HG03575 (cell line): ENCODE measurements around the gene PRR20G.
"Not testable (repeated sequence)": the region's sequence is repeated elsewhere in the genome, so short reads cannot be mapped to it uniquely, and the experiment has no call there.

Experiments used
- ATAC-seq: cut with Tn5 transposase; IDR thresholded peaks from one replicate; pipeline ENCODE4 v1.9.1; 2021; ENCODE audit not compliant: unreplicated experiment, insufficient number of reproducible peaks, low FRiP score; ENCODE audit errors: extremely low read depth

PRR20G gene

DNA sequence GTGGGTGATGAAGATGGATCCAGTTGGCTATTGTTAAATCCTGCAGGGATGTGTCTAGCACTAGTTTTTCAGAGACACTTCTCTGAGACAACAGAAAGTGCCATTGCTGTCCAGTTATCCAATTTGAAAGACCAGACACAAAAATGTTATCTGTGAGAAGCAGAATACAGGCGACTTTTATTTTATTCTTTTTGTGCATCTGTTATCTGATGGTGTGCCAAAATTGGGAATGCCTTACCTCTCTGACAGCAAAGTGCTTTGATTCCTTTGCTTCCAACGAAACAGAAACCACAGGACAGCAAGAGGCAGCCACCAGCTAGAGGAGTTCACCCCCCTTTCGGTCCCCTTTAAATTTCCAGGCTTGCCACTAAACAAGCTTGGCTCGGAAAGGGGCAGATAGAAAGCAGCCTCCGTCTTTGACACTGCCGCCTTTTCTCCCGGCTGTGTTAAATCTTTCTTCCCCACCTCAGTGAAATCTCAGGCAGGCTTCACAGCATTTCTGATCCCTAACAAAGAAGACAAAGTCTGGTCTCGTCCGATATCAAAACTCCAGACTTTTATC lies 17.7 kb upstream of the PRR20G start:
- no peak for ATAC-seq

DNA sequence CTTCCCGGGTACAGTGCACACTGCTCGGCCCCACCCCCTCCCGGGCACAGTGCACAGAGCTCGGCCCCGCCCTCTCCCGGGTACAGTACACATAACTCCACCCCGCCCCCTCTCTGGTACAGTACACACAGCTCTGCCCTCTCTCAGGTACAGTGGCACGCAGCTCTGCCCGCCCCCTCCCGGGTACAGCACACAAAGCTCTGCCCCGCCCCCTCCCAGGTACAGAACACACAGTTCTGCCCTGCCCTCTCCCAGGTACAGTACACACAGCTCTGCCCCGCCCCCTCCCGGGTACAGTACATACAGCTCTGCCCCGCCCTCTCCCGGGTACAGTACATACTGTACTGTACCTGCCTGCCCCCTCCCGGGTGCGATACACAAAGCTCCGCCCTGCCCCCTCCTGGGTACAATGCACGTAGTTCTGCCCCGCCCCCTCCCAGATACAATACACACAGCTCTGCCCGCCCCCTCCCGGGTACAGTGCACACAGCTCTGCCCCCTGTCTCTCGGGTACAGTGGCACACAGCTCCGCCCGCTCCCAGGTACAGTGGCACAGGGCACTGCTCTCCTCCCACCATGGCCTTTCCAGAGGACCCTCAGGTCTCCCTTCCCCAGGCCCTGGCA lies 16.4 kb upstream of the PRR20G start:
- no peak for ATAC-seq

DNA sequence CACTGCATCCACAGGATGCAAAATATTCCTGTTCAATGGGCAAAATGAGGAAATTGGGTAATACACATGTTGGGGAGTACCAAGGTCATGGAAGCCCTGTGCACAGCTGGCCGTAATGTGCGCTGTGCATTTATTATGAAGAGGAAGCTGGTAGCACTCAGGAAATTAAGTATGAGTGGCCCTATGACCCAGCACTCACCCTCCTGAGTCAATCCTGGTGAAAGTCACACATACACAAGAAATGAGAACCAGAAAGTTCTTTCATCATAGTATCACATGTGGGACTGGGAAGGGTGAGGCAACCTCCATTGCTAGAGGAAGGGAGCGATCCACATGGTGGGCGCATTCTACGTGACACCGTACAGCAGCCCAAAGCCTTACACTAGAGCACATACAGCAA lies 11.4 kb upstream of the PRR20G start:
- no peak for ATAC-seq

DNA sequence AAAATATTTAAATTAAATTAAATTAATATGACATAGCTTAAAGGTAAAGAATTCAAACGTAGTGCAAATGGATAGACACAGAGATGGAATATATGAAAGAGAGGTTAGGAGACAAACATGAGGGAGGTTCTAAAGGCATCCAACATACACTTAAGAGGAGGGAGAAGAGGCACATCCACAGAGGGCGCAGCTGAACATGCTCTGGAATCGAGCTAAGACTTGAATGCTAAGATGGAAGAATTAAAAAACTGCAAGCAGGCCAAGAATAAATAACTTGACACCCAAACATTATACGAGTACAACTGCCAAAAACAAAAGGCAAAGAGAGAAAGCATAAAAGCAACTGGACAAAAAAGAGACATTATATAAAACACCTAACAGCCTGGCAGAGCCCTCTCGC lies 9.1 kb upstream of the PRR20G start:
- no peak for ATAC-seq

DNA sequence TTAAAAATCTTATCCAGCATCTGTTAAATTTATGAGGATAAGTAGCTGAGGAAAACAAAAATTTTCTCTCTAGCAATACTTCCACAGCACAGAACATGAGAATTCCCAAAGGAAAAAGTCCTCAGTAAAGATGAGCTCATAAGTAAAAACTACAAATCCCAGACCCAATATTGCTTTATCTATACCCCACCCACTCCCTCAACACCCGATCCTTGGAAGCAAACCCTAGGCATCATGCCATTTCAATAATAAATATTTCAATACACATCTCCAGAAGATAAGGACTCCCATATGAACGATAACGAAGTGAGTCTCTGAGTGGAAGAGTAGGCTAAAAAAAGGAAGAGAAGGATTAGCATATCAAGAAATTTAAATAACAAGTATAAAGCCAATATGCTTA lies 8.3 kb upstream of the PRR20G start:
- no peak for ATAC-seq

DNA sequence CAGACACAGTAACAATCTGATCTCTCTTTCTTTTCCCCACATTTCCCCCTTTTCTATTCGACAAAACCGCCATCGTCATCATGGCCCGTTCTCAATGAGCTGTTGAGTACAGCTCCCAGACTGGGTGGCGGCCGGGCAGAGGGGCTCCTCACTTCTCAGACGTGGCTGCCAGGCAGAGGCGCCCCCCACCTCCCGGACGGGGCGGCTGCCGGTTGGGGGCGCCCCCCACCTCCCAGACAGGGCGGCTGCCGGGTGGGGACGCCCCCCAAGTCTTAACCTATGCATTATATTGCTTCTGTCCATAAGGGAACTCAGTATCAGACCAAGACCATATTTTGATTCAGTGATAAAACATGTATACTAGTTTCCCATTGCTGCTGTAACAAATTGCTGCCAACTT lies 5.8 kb upstream of the PRR20G start:
- ATAC-seq = not testable (repeated sequence)

DNA sequence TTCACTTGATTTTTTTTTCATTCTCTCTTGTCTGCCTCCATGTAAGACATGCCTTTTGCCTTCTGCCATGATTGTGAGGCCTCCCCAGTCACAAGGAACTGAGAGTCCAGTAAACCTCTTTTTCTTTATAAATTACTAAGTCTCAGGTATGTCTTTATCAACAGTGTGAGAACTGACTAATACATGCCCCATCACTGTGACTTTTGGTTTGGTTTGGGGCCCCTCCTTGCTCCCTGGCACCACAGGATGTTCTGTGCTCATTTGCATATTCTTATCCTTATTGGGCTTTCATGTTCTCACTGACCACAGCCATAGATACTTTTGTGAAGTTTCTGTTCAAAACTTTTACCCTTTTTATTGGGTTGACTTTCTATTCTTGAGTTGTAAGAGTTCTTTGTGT lies 3.8 kb upstream of the PRR20G start:
- ATAC-seq = no peak

DNA sequence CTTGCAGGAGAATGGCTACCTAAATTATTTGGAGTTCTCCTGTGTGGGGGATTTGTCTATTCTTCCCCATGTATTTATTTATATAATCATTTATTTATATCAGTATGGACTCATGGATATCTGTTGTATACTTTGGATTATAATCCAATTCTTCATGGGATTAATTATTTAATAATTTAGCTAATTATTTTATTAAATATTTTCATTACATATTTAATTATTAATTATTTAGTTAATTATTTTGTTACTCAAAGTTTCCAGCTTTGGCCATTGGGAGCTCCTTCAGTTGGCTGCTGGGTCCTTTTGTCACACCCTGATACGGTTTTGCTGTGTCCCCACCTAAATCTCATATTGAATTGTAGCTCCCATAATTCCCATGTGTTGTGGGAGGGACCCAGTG lies 3.3 kb upstream of the PRR20G start:
- ATAC-seq = no peak

DNA sequence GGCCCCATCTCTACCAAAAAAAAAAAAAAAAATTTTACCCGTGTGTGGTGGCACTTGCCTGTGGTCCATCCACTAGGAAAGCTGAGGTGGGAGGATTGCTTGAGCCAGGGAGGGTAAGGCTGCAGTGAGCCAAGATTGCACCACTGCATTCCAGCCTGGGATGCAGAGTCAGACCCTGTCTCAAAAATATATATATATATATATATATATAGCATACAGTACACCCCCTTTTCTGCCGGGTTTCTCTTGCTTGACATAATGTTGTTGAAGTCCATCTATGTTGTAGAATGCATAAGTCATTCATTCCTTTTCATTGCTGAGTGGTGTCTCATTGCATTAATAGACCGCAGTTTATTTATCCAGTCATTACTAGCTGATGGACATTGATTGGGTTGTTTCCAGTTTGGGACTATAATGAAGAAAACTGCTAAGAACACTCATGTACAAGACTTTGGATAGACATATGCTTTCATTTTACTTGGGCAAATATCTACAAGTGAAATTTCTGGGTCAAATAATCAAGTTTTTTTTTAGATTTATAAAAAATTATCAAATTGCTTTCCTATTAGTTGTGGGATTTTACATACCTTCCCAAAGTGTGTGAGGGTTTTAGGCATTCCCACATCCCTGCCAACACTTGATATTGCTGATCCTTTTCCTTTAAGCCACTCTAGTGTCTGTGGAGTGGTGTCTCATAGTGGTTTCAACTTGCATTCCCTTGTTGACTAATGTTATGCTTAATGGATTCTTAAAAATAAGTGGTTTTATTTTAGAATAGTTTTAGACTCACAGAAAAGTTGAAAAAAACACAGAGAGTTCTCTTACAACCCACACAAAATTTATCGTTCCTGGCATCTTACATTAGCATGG lies 2.1 kb upstream of the PRR20G start:
- ATAC-seq = no peak

DNA sequence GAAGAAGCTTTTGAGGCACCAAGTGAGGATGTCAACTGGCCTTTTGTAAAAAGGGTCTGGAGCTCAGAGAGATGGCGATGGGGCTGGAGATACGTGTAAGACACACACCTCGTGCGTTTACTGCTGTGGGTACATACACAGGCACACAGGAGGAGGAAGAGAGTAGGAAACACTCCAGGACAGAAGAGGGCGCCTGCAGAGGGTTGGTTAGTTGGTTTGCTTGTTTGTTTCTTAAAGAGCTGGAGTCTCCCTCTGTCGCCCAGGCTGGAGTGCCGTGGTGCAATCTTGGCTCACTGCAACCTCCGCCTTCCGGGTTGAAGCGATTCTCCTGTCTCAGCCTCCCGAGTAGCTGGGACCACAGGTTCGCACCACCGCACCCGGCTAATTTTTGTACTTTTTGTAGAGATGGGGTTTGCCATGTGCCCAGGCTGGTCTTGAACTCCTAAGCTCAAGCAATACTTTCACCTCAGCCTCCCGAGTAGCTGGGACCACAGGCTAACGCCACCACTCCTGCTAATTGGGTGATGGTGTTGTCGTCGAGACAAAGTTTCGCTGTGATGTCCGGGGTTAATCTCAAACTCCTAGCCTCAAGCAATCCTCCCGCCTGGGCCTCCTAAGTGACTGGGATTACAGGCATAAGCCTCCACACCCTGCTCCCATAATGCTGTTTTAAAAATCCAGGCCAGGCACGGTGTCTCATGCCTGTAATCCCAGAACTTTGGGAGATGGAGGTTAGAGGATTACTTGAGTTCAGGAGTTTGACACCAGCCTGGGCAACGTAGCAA lies 1.3 kb upstream of the PRR20G start:
- ATAC-seq = no peak

DNA sequence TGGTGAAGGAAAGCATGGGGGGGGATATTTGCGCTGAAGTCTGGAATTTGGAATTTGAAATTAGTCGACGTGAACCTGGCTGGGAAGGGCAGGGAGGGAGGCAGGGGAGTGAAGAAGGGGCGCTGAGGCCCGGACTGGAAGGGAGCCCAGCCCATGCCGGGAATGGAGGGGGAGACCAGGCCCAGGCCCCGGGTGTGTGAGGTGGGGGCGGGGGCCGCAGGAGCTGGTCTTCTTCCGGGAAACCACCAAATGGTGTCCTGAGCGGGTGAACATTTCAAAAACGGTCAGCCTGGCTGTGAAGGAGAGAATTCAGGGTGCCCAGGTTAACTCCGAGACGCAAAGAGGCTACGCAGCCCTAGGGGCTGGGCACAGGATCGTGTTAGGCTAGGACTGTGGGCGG lies 497 bp upstream of the PRR20G start:
- ATAC-seq = no peak

DNA sequence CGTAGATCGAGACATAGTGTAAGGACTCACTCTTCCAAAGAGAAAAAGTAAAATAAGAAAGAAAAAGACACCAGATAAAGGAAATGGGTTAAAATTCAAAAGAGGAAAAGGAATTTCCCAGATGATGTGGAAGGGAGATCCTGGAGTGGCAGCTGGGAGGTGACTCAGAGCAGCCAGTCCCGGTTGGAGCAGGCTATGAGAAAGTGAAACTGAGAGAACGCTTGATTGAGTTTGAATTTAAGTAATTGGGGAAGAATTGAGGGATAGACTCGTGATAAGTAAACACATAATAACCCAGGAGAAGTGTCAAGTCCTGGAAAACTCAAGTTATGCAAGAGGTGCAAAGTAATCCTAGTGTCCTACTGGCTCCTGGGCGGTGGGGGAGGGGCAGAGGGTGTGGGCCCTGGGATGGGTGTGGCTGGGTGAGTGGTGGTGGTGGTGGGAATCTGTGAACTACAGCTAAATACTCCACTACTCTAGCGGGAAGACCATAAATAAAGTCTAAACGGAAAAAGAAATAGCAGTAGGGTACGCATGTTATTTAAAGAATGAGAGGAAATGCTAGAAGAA lies 1.2 kb downstream of the PRR20G start:
- ATAC-seq = no peak

DNA sequence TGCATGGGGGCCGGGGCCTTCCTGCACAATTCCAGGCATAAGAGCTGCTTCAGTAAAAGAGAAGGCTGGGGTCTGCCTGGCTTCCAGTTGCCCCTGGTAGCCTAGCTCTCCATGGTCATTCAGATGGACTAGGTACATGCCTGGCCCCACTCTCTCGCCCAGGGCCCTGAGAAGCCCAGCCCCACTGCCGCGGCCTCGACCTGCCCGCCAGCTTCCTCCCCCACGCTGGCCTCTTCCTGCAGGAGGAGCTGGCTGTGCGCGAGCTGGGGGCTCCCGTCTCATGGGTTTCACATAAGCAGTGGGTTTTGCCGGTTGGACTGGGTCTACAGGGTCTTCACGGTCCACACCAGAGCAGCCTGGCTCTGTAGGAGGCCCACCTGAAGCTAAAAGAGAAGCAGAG lies 3.6 kb downstream of the PRR20G start:
- ATAC-seq = no peak

DNA sequence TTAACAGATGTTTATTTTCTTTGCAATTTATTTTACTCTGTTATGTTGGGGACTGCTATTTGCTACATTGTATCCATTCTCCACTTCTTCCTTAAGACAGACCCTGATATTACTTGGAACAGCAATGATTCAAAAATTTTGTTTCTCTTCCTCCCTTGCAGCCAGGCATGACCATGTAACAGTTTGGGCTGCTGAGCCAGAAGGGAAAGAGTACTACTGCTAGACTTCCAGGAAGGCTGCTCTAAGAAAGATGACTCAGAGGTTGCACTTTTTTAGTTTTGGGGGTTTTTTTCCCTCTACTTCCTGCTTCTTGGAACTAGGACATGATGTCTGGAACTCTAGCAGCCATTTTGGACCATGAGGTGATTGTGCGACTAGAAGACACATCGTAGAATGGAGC lies 10.3 kb downstream of the PRR20G start:
- ATAC-seq = no peak

DNA sequence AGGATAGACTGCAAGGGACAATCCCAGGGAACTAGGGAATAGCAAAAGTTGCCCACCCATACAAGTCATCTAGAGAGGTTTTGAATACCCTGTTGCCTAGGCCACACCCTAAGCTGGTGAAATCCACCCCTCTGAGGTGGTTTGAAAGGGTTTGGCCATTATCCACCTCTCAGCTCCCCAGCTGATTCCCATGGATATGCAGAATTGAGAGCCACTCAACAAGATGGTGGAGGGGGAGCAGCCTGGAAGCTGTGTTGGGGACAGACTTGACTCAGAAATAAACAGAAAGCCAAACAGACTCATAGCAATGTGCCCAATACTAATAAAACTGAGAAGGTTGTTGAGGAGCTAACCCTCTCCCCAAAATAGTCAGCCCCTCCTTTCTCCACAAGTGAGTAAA lies 10.9 kb downstream of the PRR20G start:
- no peak for ATAC-seq

DNA sequence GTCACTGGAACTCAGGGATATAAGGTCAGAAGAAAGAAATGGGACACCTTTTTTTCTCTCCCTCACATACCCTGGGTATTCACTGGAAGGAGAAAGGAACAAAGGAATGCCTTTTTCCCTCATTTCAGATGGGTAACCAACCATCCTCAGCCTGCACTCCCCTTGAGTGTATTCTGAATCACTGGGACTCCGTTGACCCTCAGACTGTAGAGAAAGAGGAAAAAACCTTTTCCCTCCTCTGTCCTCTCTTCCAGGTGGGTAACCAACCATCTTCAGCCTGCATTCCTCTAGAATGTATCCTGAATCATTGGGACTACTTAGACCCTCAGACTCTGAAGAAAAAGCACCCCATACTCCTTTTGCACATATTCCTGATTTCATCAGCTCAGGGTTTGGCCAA lies 11.4 kb downstream of the PRR20G start:
- no peak for ATAC-seq

DNA sequence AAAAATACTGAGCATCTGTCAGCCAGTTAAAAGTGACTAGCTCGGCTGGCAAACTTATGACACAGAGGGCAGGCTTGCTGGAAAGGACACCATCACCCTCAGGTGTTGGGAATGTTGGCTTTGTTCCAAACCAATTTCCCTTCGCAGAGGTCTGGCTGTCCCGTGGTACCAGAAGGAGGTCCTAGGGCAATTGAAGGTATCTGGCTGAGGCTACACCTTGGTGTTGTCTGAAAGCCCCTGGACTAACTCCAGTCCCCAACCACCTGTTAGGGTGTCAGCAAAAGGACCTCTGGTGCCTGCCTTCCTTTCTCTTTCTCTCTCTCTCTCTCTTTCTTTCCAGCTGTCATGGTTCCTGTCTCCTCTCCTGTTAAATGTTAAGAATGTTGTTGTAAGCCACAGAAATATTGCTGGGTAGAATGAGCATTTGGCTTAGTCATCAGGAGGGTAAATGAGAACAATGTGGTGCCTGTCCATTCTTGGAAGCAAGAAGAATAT lies 12.5 kb downstream of the PRR20G start:
- no peak for ATAC-seq

DNA sequence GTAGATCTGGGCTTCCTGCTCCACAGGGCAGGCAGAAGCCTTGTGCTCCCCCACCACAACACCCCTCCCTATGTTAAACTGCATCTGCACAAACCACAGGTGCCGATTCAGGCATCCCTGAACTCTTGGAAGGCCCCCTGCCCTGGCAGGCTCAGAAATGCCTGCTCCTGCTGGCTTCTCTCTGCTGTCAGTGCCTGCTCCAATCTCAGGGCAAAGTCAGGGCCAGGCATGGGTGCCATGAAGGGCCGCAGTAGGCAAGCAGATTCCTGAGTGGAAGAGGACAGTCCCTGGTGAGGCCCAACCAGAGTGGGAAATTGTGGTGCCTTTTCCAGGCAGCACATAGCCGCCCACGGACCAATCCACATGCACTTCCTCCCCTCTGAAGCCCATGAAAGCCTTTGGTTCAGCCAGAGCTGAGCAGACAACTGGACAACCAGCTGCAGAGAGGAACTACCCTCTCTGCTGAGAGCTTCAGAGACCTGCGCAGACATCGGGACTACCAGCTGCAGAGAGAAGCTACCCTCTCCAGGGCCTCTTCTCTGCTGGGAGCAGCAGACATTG lies 13.6 kb downstream of the PRR20G start:
- ATAC-seq = no peak

DNA sequence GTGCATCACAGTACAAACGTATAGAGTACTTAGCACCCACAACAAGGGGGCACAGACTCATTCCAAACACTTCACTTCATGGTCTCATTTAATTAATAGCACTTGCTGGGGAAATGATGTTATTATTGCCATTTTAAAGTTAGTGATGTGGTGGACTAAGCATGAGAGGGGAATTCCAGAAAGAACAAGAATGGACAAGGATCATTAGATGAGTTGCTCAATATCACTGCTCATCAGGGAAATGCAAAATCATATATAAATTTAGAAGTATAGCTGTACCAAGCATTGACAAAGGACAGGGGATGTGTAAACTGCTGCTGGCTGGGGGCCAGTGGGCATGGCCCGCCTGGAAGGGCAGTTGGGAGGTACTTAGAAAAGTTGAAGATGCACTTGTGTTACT lies 14.6 kb downstream of the PRR20G start:
- ATAC-seq = no peak
